ENCODE data around the gene ACTL10.

ACTL10 gene

GRCh38 chr20:33666293-33667244 lies at the start of gene ACTL10:
Gene ACTL10, plus strand, starts transcription at chr20:33666943. Its CDS starts 555 bp downstream, at chr20:33667498.
- CTCF ChIA-PET = no interaction called here
- POLR2A ChIA-PET = interaction anchor here (1.4 kb wide), 1 partner anchor 177 kb away, joined by 3 read pairs; the partner anchor contains the start of gene CBFA2T2
- TF ChIP-seq SUZ12 (IDR thresholded peaks at IDR 0.05) (no peak), HDGF (IDR thresholded peaks at IDR 0.05; ENCODE audit: borderline replicate concordance) (no peak), BHLHE40 (IDR thresholded peaks at IDR 0.05; ENCODE audit: borderline replicate concordance) (no peak), ZNF384 (IDR thresholded peaks at IDR 0.05) (no peak), CTBP1 (IDR thresholded peaks at IDR 0.05; ENCODE audit: borderline replicate concordance) (no peak), LEF1 (IDR thresholded peaks at IDR 0.05; ENCODE audit: borderline replicate concordance) (no peak), SP1 (IDR thresholded peaks at IDR 0.05) (no peak)
- DNase-seq (ENCODE audit: extremely low spot score) = peak; percentile 68

GRCh38 chr20:33621717-33622400 lies 44.9 kb upstream of the ACTL10 start:
- DNase-seq (ENCODE audit: extremely low spot score) = no peak
- ChIA-PET CTCF (no interaction called here), POLR2A (no interaction called here)
- no peak for TF ChIP-seq LEF1 (IDR thresholded peaks at IDR 0.05; ENCODE audit: borderline replicate concordance)
- TF ChIP-seq HDGF (IDR thresholded peaks at IDR 0.05; ENCODE audit: borderline replicate concordance) = no peak
- TF ChIP-seq BHLHE40 (IDR thresholded peaks at IDR 0.05; ENCODE audit: borderline replicate concordance) = no peak
- no peak for TF ChIP-seq ELF4 (IDR thresholded peaks at IDR 0.05)
- no peak for TF ChIP-seq TARDBP (IDR thresholded peaks at IDR 0.05)
- no peak for TF ChIP-seq ZNF384 (IDR thresholded peaks at IDR 0.05)
- no peak for TF ChIP-seq L3MBTL2 (conservative IDR thresholded peaks at IDR 0.05)
- TF ChIP-seq SP1 (IDR thresholded peaks at IDR 0.05) = no peak
- TF ChIP-seq NFRKB (IDR thresholded peaks at IDR 0.05) = no peak
- no peak for TF ChIP-seq ARNT (IDR thresholded peaks at IDR 0.05)

- POLR2A ChIA-PET = no interaction called here
- DNase-seq (ENCODE audit: extremely low spot score) = no peak
- CTCF ChIA-PET = no interaction called here
- TF ChIP-seq CTBP1 (IDR thresholded peaks at IDR 0.05; ENCODE audit: borderline replicate concordance) (no peak), SP1 (IDR thresholded peaks at IDR 0.05) (no peak)
These were observed 43.9 kb upstream of the ACTL10 start for GRCh38 chr20:33622705-33623365.

- no peak for DNase-seq (ENCODE audit: extremely low spot score)
- POLR2A ChIA-PET = no interaction called here
- TF ChIP-seq SP1 (IDR thresholded peaks at IDR 0.05) (no peak), ARNT (IDR thresholded peaks at IDR 0.05) (no peak), ELF4 (IDR thresholded peaks at IDR 0.05) (no peak), HDGF (IDR thresholded peaks at IDR 0.05; ENCODE audit: borderline replicate concordance) (no peak), NFRKB (IDR thresholded peaks at IDR 0.05) (no peak), ZNF384 (IDR thresholded peaks at IDR 0.05) (no peak), CTBP1 (IDR thresholded peaks at IDR 0.05; ENCODE audit: borderline replicate concordance) (no peak), TARDBP (IDR thresholded peaks at IDR 0.05) (no peak), SUZ12 (IDR thresholded peaks at IDR 0.05) (no peak), LEF1 (IDR thresholded peaks at IDR 0.05; ENCODE audit: borderline replicate concordance) (no peak), BHLHE40 (IDR thresholded peaks at IDR 0.05; ENCODE audit: borderline replicate concordance) (no peak), PKNOX1 (IDR thresholded peaks at IDR 0.05) (no peak), FOXM1 (IDR thresholded peaks at IDR 0.05; ENCODE audit: borderline replicate concordance) (no peak), FOXK2 (IDR thresholded peaks at IDR 0.05) (no peak), L3MBTL2 (conservative IDR thresholded peaks at IDR 0.05) (no peak), FOXA1 (IDR thresholded peaks at IDR 0.05) (no peak)
- CTCF ChIA-PET = no interaction called here
These were observed 42.3 kb upstream of the ACTL10 start for GRCh38 chr20:33624399-33624798.

- CTCF ChIA-PET = no interaction called here
- POLR2A ChIA-PET = no interaction called here
- TF ChIP-seq PKNOX1 (IDR thresholded peaks at IDR 0.05) (no peak), FOXA1 (IDR thresholded peaks at IDR 0.05) (no peak), FOXM1 (IDR thresholded peaks at IDR 0.05; ENCODE audit: borderline replicate concordance) (no peak), SUZ12 (IDR thresholded peaks at IDR 0.05) (no peak), TARDBP (IDR thresholded peaks at IDR 0.05) (no peak), CTBP1 (IDR thresholded peaks at IDR 0.05; ENCODE audit: borderline replicate concordance) (no peak), L3MBTL2 (conservative IDR thresholded peaks at IDR 0.05) (no peak)
- no peak for DNase-seq (ENCODE audit: extremely low spot score)
These were observed 40.6 kb upstream of the ACTL10 start for GRCh38 chr20:33626190-33626589.

GRCh38 chr20:33627577-33628216 lies 39.0 kb upstream of the ACTL10 start:
- ChIA-PET CTCF (no interaction called here), POLR2A (no interaction called here)
- DNase-seq (ENCODE audit: extremely low spot score) = no peak
- TF ChIP-seq ZNF384 (IDR thresholded peaks at IDR 0.05) (no peak), FOXA1 (IDR thresholded peaks at IDR 0.05) (no peak), PKNOX1 (IDR thresholded peaks at IDR 0.05) (no peak), L3MBTL2 (conservative IDR thresholded peaks at IDR 0.05) (no peak), FOXM1 (IDR thresholded peaks at IDR 0.05; ENCODE audit: borderline replicate concordance) (no peak), TARDBP (IDR thresholded peaks at IDR 0.05) (no peak), BHLHE40 (IDR thresholded peaks at IDR 0.05; ENCODE audit: borderline replicate concordance) (no peak), ELF4 (IDR thresholded peaks at IDR 0.05) (no peak), FOXK2 (IDR thresholded peaks at IDR 0.05) (no peak), CTBP1 (IDR thresholded peaks at IDR 0.05; ENCODE audit: borderline replicate concordance) (no peak), SP1 (IDR thresholded peaks at IDR 0.05) (no peak), HDGF (IDR thresholded peaks at IDR 0.05; ENCODE audit: borderline replicate concordance) (no peak), NFRKB (IDR thresholded peaks at IDR 0.05) (no peak), SUZ12 (IDR thresholded peaks at IDR 0.05) (no peak), LEF1 (IDR thresholded peaks at IDR 0.05; ENCODE audit: borderline replicate concordance) (no peak), ARNT (IDR thresholded peaks at IDR 0.05) (no peak)

Measured in HEK293T (cell line).